Upper lobe of left lung (tissue), 6 donors: ENCODE measurements around the gene FCAMR. TPM values are rescaled to one million over a fixed set of nuclear protein-coding genes. Genes with fewer than 3 reads are reported as not detected.
A peak's percentile ranks its signal among the peaks of the same experiment; 100 is the strongest.

Experiments
- ATAC-seq, 2 donors: fragments of 200-7000 bp; cut with Tn5 transposase; one replicate each; pipeline ENCODE4 v1.9.1; 2022; ENCODE audit warnings: mild to moderate bottlenecking in 2 of 2, moderate library complexity in 2 of 2; ENCODE audit not compliant: low FRiP score in 2 of 2
- DNase-seq, 2 donors: peaks; one replicate each; pipeline ENCODE4 v3.0.0-alpha.2; 2019 to 2020
- H3K27ac ChIP-seq, 4 donors: fragments of 200-600 bp; sonication (generic); one replicate each; pipeline ENCODE4 v1.5.1; 2016 to 2019
- H3K27me3 ChIP-seq, 4 donors: fragments of 200-600 bp; sonication (generic); one replicate each; pipeline ENCODE4 v1.5.1; 2017 to 2019
- H3K36me3 ChIP-seq, 4 donors: fragments of 200-600 bp; sonication (generic); one replicate each; pipeline ENCODE4 v1.5.1; 2016 to 2019
- H3K4me1 ChIP-seq, 4 donors: fragments of 200-600 bp; sonication (generic); one replicate each; pipeline ENCODE4 v1.5.1; 2018 to 2019
- H3K4me3 ChIP-seq, 4 donors: fragments of 200-600 bp; sonication (generic); one replicate each; pipeline ENCODE4 v1.5.1; 2017 to 2019; ENCODE audit warnings: mild to moderate bottlenecking in 2 of 4, moderate library complexity in 1 of 4
- H3K9me3 ChIP-seq, 4 donors: fragments of 200-600 bp; sonication (generic); one replicate each; pipeline ENCODE4 v1.5.1; 2018 to 2019
- EP300 ChIP-seq, 4 donors: sonication (generic); formaldehyde crosslinking; IDR thresholded peaks; one replicate each; pipeline ENCODE4 v1.5.1; 2017; ENCODE audit warnings: antibody characterized with exemption in 4 of 4, control low read depth in 2 of 4
- POLR2A ChIP-seq, 4 donors: fragments of 450-650 bp; IDR thresholded peaks; one replicate each; pipeline ENCODE4 v1.5.1; 2016 to 2017; ENCODE audit warnings: antibody characterized with exemption in 4 of 4, mild to moderate bottlenecking in 2 of 4
- POLR2AphosphoS5 ChIP-seq, 2 donors: sonication (generic); formaldehyde crosslinking; IDR thresholded peaks; one replicate each; pipeline ENCODE4 v1.5.1; 2017; ENCODE audit warnings: antibody characterized with exemption in 2 of 2
- WGBS, 2 donors: methylation state at CpG; one replicate each; pipeline ENCODE4 v1.1.5; 2017 to 2018; 5-methylcytosine and 5-hydroxymethylcytosine counted together
- total RNA-seq, 6 donors: library from RNA; depleted of rRNA in 4 of 6; stranded (reverse); fragments of >200 nt in 4 of 6; gene quantifications; one replicate each; pipeline versions ENCODE4 v1.1.0 to v1.2.1, GENCODE V29; 2016 to 2021
- TF ChIP-seq, protein P1 (sequence below), 6 experiments: fragments of 450-650 bp in 4 of 6; fragments of 200-600 bp in 2 of 6; sonication (generic) in 2 of 6; IDR thresholded peaks; one replicate each; pipeline ENCODE4 v1.5.1; 2016 to 2019; ENCODE audit warnings: antibody characterized with exemption in 6 of 6
- donor health status: DM: no; HTN: no; CAD: no; lungs with moderate emphysema.
- donor health status: DM: no; HTN: yes; CAD: no; lungs with severe emphysema.

Gene FCAMR
- total RNA-seq, 6 donors from 2014 or later, result 7.3 TPM; not detected in 5

DNA sequence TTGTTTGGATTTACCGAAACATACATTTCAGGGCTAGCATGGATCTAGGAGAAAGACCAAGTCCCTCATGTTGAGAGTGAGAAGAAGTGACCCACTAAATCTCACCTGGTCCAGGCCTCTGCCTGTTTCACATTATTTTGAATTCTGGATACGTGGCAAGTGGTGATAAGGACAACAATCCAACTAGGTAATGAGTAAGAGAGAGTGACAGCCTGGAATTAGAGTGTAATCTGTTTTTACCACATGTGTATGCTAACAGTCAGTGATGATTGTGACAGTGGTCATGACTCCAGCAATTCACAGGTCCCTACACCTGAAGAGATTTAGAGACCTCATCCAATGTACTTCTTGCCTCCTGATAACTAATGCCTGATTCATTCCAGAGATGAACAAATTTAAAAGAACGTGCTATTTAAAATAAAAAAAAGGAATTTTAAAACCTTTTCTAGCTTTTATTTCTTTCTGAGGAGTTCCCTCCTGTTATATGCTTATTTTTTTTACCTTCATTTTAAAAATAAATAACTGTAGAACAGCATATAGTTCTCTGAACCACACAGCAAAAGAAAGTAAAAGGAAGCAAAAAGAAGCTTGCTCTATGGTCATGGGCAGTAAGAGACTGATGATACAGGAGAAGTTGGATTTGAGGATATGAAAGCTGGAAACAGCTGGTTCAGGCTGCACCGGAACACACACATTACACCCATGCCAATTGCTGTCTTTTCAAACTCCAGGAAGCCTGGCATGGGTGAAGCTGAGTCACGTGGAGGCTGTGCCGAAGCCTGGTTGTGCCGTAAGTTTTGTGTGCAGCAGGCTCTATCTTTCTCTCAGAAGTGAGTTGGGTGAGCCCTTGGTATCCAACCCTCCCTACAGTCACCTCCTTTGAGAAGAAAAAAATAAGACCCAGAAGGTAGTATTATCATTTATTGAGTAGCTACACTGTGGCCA, 47.6 kb upstream of the FCAMR start:
- TF ChIP-seq POLR2A (IDR thresholded peaks at IDR 0.05), result peak in 1 of 4 donors; percentile 29
- no peak for TF ChIP-seq EP300 (IDR thresholded peaks at IDR 0.05)
- TF ChIP-seq POLR2AphosphoS5 (IDR thresholded peaks at IDR 0.05), result peak in 1 of 2 donors; percentile 40
- TF ChIP-seq, protein P1, sequence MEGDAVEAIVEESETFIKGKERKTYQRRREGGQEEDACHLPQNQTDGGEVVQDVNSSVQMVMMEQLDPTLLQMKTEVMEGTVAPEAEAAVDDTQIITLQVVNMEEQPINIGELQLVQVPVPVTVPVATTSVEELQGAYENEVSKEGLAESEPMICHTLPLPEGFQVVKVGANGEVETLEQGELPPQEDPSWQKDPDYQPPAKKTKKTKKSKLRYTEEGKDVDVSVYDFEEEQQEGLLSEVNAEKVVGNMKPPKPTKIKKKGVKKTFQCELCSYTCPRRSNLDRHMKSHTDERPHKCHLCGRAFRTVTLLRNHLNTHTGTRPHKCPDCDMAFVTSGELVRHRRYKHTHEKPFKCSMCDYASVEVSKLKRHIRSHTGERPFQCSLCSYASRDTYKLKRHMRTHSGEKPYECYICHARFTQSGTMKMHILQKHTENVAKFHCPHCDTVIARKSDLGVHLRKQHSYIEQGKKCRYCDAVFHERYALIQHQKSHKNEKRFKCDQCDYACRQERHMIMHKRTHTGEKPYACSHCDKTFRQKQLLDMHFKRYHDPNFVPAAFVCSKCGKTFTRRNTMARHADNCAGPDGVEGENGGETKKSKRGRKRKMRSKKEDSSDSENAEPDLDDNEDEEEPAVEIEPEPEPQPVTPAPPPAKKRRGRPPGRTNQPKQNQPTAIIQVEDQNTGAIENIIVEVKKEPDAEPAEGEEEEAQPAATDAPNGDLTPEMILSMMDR (IDR thresholded peaks at IDR 0.05), result no peak
- WGBS, 2 donors, result 56 to 67% methylated on average over 7 of the region's 7 CpGs
- Histone ChIP-seq H3K27ac (peak overlapping the region in 3 of 4 donors; percentile 43 to 90 (median 55)), H3K27me3 (no peaks in the 10 kb centered on the region), H3K9me3 (no peaks in the 10 kb centered on the region), H3K4me3 (no peak overlapping the region), H3K4me1 (peaks cover 0 to 35% (median 20%) of the 10 kb centered on the region in 4 donors), H3K36me3 (peaks cover 0 to 5% (median 1%) of the 10 kb centered on the region in 4 donors)
- DNase-seq (peak in 1 of 2 donors; percentile 76), ATAC-seq (peak in 1 of 2 donors; percentile 76)

DNA sequence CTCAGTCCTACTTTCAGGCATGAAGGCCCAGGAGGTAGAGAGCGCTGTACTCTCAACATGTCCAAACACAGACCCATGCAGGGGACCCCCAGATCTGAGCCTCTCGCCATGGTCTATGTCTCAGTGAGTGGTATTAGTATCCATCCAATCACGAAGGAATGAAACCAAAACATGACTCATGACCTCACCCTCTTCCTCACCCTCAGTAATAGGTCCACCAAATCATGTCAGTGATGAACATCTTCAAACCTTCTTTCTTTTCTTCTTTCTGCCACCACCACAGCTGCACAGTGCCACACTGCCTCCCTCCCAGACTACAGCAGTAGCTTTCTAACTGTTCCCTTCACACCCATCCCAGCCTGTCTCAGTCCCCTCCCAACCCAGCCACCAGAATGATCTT, 45.5 kb upstream of the FCAMR start:
- WGBS, 2 donors, result 87 to 89% methylated on average over 3 of the region's 3 CpGs

DNA sequence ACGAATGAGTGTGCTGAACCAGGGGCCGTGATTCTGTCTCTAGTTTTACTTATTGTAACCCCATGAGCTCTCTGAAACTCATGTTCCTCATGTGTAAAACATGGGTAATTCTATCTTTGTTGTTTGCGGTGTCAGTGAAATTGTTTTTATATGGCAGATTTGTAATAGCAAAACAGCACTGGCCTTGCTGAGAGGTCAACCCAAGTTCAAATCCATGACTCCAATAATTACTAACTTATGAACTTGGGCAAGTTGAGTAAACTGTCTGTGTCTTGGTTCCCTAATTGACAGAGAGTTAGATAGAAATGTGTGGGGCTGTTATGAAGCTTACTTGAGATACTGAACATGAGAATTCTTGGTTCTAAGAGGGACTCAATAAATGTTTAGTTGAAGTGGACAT, 44.5 kb upstream of the FCAMR start:
- H3K9me3 ChIP-seq, result no peaks in the 10 kb centered on the region
- ATAC-seq (no peak), DNase-seq (no peak)
- no peaks in the 10 kb centered on the region for H3K27me3 ChIP-seq
- H3K4me1 ChIP-seq, result peaks cover 0 to 21% (median 1%) of the 10 kb centered on the region in 4 donors
- TF ChIP-seq, protein P1 (IDR thresholded peaks at IDR 0.05), result no peak
- no peak for TF ChIP-seq POLR2A (IDR thresholded peaks at IDR 0.05)
- no peak for TF ChIP-seq POLR2AphosphoS5 (IDR thresholded peaks at IDR 0.05)
- TF ChIP-seq EP300 (IDR thresholded peaks at IDR 0.05), result no peak
- WGBS, 2 donors, result 82 to 83% methylated on average over 3 of the region's 3 CpGs
- no peak overlapping the region for H3K4me3 ChIP-seq
- no peaks in the 10 kb centered on the region for H3K36me3 ChIP-seq
- no peak overlapping the region for H3K27ac ChIP-seq

More for the DNA sequence above, 45.5 kb upstream of the FCAMR start:
- DNase-seq (no peak), ATAC-seq (no peak)
- Histone ChIP-seq H3K27me3 (no peaks in the 10 kb centered on the region), H3K4me3 (no peak overlapping the region), H3K4me1 (peaks cover 3 to 23% (median 6%) of the 10 kb centered on the region in 4 donors), H3K27ac (peak overlapping the region in 1 of 4 donors; percentile 50), H3K36me3 (no peaks in the 10 kb centered on the region), H3K9me3 (no peaks in the 10 kb centered on the region)
- TF ChIP-seq POLR2AphosphoS5 (IDR thresholded peaks at IDR 0.05), result no peak
- peak in 1 of 4 donors; percentile 15 for TF ChIP-seq POLR2A (IDR thresholded peaks at IDR 0.05)

DNA sequence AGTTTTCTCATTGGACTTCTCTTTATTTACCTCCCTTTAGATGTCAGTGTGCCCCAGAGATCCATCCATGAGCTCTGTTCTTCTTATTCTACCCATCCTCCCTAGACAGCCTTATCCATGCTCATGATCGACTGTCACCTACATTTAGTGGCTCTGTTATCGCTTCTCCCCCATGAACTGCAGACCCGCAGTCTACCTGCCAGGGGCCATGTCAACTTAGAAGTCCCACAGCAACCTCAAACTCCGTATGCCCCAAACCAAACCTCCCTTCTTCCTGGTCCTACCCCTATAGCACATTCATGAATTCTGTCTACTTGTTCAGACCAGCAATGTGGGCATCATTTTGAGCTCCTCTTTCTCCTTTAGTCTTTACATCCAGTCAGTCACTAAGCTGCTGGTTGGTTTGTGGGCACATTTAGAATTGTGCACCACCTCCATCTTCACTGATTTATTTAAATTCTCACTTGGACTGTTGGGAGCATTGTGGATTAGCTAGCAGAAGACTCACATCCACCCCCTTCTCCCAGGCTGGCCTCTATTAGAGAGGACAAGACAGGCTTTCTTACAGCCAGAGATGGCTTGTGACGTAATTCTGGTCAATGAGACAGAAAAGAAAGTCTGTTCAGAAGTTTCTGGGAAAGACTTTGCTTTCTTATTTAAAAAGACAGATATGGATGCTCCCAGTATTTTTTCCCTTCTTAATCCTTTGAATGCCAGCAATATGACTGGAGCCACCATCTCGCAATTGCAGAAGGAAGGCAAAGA, 43.2 kb upstream of the FCAMR start:
- 92 to 93% methylated on average over 6 of the region's 6 CpGs for WGBS, 2 donors
- DNase-seq, result no peak

More for the DNA sequence above, 43.2 kb upstream of the FCAMR start:
- no peak for ATAC-seq
- H3K9me3 ChIP-seq, result no peaks in the 10 kb centered on the region
- peaks cover 0 to 27% (median 1%) of the 10 kb centered on the region in 4 donors for H3K4me1 ChIP-seq
- no peaks in the 10 kb centered on the region for H3K27me3 ChIP-seq
- no peaks in the 10 kb centered on the region for H3K36me3 ChIP-seq
- H3K27ac ChIP-seq, result no peak overlapping the region
- TF ChIP-seq POLR2A (IDR thresholded peaks at IDR 0.05) (no peak), POLR2AphosphoS5 (IDR thresholded peaks at IDR 0.05) (no peak), EP300 (IDR thresholded peaks at IDR 0.05) (no peak)
- TF ChIP-seq, protein P1 (IDR thresholded peaks at IDR 0.05), result no peak
- no peak overlapping the region for H3K4me3 ChIP-seq
